ENCODE data around the gene FNDC7. TPM values are rescaled to one million over a fixed set of nuclear protein-coding genes. Genes with fewer than 3 reads are reported as not detected.

The FNDC7 gene
- polyA plus RNA-seq, 1 of the 3 experiments (the other 2 are of a cell fraction) = 0.02 TPM

DNA sequence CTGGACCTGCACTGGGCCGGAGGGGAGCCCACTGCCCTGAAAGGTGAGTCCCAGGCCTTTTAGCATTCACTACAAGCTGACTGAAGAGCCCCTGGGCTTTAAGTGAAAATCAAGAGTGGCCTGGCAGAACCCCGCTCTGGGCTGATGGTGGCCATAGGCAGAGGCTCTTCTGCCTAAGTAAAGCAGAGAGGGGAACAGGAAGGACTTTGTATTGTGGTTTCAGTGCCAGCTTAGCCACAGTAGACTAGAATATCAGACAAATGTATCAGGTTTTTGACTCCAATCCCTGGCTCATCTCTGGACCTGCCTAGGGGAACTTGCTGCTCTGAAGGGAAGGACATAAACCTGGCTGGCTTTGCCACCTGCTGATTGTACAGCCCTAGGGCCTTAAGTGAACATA is 41.6 kb upstream of the FNDC7 start (continued):
- TF ChIP-seq, protein P1, sequence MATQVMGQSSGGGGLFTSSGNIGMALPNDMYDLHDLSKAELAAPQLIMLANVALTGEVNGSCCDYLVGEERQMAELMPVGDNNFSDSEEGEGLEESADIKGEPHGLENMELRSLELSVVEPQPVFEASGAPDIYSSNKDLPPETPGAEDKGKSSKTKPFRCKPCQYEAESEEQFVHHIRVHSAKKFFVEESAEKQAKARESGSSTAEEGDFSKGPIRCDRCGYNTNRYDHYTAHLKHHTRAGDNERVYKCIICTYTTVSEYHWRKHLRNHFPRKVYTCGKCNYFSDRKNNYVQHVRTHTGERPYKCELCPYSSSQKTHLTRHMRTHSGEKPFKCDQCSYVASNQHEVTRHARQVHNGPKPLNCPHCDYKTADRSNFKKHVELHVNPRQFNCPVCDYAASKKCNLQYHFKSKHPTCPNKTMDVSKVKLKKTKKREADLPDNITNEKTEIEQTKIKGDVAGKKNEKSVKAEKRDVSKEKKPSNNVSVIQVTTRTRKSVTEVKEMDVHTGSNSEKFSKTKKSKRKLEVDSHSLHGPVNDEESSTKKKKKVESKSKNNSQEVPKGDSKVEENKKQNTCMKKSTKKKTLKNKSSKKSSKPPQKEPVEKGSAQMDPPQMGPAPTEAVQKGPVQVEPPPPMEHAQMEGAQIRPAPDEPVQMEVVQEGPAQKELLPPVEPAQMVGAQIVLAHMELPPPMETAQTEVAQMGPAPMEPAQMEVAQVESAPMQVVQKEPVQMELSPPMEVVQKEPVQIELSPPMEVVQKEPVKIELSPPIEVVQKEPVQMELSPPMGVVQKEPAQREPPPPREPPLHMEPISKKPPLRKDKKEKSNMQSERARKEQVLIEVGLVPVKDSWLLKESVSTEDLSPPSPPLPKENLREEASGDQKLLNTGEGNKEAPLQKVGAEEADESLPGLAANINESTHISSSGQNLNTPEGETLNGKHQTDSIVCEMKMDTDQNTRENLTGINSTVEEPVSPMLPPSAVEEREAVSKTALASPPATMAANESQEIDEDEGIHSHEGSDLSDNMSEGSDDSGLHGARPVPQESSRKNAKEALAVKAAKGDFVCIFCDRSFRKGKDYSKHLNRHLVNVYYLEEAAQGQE (IDR thresholded peaks at IDR 0.05; ENCODE audit: low read depth, low read length) = no peak
- TF ChIP-seq YY1 (IDR thresholded peaks at IDR 0.05; ENCODE audit: low read depth) (no peak), FOSL2 (IDR thresholded peaks at IDR 0.05; ENCODE audit: borderline replicate concordance, low read depth) (no peak), MXI1 (IDR thresholded peaks at IDR 0.05; ENCODE audit: low read depth, low read length) (no peak)
- TF ChIP-seq, protein P2, sequence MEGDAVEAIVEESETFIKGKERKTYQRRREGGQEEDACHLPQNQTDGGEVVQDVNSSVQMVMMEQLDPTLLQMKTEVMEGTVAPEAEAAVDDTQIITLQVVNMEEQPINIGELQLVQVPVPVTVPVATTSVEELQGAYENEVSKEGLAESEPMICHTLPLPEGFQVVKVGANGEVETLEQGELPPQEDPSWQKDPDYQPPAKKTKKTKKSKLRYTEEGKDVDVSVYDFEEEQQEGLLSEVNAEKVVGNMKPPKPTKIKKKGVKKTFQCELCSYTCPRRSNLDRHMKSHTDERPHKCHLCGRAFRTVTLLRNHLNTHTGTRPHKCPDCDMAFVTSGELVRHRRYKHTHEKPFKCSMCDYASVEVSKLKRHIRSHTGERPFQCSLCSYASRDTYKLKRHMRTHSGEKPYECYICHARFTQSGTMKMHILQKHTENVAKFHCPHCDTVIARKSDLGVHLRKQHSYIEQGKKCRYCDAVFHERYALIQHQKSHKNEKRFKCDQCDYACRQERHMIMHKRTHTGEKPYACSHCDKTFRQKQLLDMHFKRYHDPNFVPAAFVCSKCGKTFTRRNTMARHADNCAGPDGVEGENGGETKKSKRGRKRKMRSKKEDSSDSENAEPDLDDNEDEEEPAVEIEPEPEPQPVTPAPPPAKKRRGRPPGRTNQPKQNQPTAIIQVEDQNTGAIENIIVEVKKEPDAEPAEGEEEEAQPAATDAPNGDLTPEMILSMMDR (IDR thresholded peaks at IDR 0.05) = no peak

DNA sequence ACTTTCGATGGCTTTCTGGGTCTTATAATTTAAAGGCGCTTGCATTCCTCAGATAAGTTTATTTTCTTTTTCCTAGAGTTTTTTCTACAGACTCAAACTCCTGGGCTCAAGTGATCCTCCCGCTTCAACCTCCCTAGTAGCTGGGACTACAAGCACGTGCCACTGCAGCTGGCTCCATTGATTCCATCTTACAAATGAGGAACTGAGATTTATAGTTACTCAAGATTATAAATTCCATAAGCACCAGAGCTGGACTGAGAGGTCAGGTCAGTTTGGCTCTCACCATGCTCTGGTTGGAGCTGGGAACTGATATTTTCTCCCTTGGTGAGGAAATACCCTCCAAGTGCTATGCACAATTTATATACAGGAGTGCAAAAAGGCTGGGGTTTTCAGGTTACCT is 34.0 kb upstream of the FNDC7 start:
- no peak for TF ChIP-seq EP300 (IDR thresholded peaks at IDR 0.05; ENCODE audit: borderline replicate concordance in 1 of 2, low read depth in 1 of 2, low read length in 1 of 2)
- no peak for TF ChIP-seq RCOR1 (IDR thresholded peaks at IDR 0.05; ENCODE audit: low read length)
- TF ChIP-seq TEAD4 (IDR thresholded peaks at IDR 0.05; ENCODE audit: borderline replicate concordance, insufficient read depth) = no peak
- TF ChIP-seq FOXM1 (IDR thresholded peaks at IDR 0.05; ENCODE audit: low read depth) = no peak
- TF ChIP-seq SIN3A (IDR thresholded peaks at IDR 0.05; ENCODE audit: borderline replicate concordance, low read depth, low read length) = no peak
- TF ChIP-seq, protein P2 (IDR thresholded peaks at IDR 0.05) = no peak
- TF ChIP-seq TAF1 (IDR thresholded peaks at IDR 0.05; ENCODE audit: borderline replicate concordance, low read depth, low read length) = no peak
- TF ChIP-seq SMC3 (IDR thresholded peaks at IDR 0.05; ENCODE audit: low read depth, low read length) = no peak
- H3F3A ChIP-seq (replicated peaks; ENCODE audit: insufficient read depth) = no peaks in the 10 kb centered on the region
- 75% methylated on average over 4 of the region's 4 CpGs for WGBS (ENCODE audit: low lambda C conversion rate)
- no peak overlapping the region for H3K9ac ChIP-seq
- H3K27me3 ChIP-seq (ENCODE audit: insufficient read depth) = no peaks in the 10 kb centered on the region
- H3K27ac ChIP-seq (ENCODE audit: low read depth in 2 of 2, low read length in 1 of 2) = no peak overlapping the region
- H2AFZ ChIP-seq (ENCODE audit: low read depth) = no peak overlapping the region
- no peaks in the 10 kb centered on the region for H3K9me3 ChIP-seq
- H3K4me3 ChIP-seq (ENCODE audit: low read depth in 2 of 2, low read length in 1 of 2) = no peak overlapping the region
- H4K20me1 ChIP-seq (ENCODE audit: insufficient read depth) = no peaks in the 10 kb centered on the region
- no peaks in the 10 kb centered on the region for H3K79me2 ChIP-seq (ENCODE audit: insufficient read depth)
- POLR2A ChIA-PET = interaction anchor here (0.6 kb wide), 1 partner anchor 96 kb away, joined by 3 read pairs; no protein-coding TSS in a partner anchor
- DNase-seq = no peak
- CTCF ChIA-PET = no interaction called here
- no peaks in the 10 kb centered on the region for H3K9me2 ChIP-seq
- no peaks in the 10 kb centered on the region for H3K36me3 ChIP-seq (replicated peaks in 1 of 2; ENCODE audit: control insufficient read depth in 1 of 2, insufficient read depth in 2 of 2, low read length in 1 of 2)
- H3K4me1 ChIP-seq (ENCODE audit: control insufficient read depth in 1 of 2, insufficient read depth in 2 of 2, low read depth in 1 of 2, low read length in 1 of 2) = no peaks in the 10 kb centered on the region
- H3K4me2 ChIP-seq = no peak overlapping the region

Data from SK-N-SH (cell line).